HTR-8/SVneo (cell line): ENCODE data around the gene CSMD2.

Experiments
- DNase-seq: peaks from one replicate; pipeline ENCODE4 v3.0.0; 2011; ENCODE audit warnings: low spot score, mixed read lengths; ENCODE audit not compliant: insufficient read length
- FAIRE-seq: peaks from 2 replicates; lab custom pipeline; 2011; peaks lifted over from hg19 to GRCh38; lab: Jason Lieb, UNC

The CSMD2 gene

DNA sequence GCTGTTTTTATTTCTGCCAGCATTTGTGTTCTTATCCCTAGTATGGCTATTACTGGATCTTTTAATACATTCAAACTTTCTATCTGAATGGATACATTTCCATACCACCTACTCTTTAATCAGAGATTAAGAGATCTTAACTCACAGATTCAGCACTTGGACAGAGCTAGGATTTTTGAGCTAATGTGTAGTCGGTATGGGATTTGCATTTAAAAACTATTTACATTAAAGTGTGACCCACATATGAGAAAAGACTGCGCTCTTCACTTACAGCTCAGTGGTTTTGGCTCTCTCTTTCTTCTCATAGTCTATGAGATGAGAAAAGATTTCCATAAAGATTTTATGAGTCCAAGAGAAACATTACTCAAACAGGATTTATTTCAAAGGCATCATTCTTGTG, 284.7 kb downstream of the CSMD2 start:
- FAIRE-seq, result no peak
- no peak for DNase-seq

GRCh38 chr1:33878392-33878791, 286.6 kb downstream of the CSMD2 start:
- DNase-seq, result no peak
- FAIRE-seq, result no peak

- no peak for DNase-seq
- FAIRE-seq, result no peak
These were observed 287.9 kb downstream of the CSMD2 start for GRCh38 chr1:33876970-33877650.

- DNase-seq (no peak), FAIRE-seq (no peak)
These were observed 289.2 kb downstream of the CSMD2 start for GRCh38 chr1:33875862-33876261.

GRCh38 chr1:33874636-33875035, 290.4 kb downstream of the CSMD2 start:
- no peak for FAIRE-seq
- DNase-seq, result no peak

DNA sequence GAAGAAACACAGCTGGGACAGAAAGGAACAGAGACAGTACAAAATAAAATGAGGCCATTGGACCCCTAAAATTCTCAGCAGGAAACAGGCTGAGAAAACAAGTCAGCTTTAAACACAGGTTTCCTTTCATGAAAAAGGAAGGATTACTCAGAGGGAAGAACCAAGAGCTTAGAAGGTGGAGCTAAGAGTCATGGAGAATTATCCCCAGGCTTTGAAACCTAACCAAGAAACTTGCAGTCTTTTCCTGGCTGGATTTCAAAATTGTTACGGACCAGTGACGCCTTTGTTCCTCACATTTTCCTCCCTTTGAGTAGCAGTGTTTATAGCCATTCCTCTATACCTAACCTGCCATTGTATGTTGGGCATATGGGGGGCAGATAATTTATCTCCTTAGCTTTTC, 292.3 kb downstream of the CSMD2 start:
- DNase-seq (no peak), FAIRE-seq (no peak)

GRCh38 chr1:33872275-33872674, 292.8 kb downstream of the CSMD2 start:
- DNase-seq, result no peak
- no peak for FAIRE-seq

GRCh38 chr1:33867684-33868083, 297.3 kb downstream of the CSMD2 start:
- FAIRE-seq (no peak), DNase-seq (no peak)

DNA sequence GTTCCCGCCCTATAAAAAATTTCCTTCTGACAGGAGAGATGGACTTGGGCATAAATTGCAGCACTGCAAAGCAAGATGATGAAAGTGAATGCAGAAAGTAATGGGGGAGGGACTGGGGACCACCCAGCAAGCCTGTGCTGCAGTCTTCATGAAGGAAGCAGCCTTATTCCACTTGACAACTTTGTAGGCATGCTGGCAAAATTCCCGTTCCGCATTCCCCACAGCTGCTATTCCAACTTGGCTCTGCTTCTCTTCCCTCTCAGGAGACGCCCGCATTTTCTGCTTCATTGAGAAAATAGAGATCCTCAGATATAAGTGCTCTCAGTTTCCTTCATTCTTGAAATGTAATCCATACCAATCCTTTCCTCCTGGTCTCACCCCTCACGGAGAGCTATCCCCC, 298.7 kb downstream of the CSMD2 start:
- DNase-seq, result no peak
- FAIRE-seq, result no peak

DNA sequence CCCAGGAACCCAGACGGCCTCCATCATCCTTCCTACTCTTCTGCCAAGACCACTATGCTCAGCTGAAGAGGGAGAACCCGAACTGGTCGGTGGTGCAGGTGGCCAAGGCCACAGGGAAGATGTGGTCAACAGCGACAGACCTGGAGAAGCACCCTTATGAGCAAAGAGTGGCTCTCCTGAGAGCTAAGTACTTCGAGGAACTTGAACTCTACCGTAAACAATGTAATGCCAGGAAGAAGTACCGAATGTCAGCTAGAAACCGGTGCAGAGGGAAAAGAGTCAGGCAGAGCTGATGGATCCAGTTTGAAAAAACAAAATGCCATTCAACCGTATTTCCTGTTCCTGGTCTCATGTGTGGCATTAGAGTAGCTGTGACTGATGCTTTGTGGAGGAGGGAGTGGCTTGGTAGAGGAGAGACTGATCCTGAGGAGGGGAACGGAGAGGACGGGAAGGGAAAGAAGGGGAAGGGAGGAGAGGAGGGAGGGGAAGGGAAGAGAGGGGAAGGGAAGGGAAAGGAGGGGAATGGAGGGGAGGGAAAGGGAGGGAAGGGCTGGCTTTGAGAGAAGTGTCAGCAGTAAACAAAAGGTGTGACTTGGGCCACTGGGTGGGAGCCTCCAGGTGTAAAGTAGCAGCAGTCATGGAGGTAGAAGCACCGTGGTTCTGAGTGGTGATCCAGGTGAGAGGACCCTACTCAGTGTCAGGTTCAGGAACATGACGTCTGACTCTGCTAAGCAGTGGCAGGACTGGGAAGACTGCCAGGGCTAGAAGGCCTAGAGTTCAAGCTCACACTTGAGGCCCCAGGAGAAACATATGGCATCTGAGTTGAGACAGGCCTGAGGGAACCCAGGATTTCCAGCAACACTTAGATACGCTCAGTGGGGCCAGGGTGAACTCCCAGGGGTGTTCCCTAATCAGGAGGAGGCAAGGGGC, 300.3 kb downstream of the CSMD2 start:
- FAIRE-seq (no peak), DNase-seq (no peak)

- DNase-seq (no peak), FAIRE-seq (no peak)
These were observed 301.3 kb downstream of the CSMD2 start, which contains the start of gene HMGB4 for GRCh38 chr1:33863779-33864178. TSS of gene HMGB4 (plus strand) at chr1:33864079. CDS start at chr1:33864192, 113 bp downstream.

- no peak for DNase-seq
- no peak for FAIRE-seq
These were observed 304.4 kb downstream of the CSMD2 start for GRCh38 chr1:33860671-33861070.

DNA sequence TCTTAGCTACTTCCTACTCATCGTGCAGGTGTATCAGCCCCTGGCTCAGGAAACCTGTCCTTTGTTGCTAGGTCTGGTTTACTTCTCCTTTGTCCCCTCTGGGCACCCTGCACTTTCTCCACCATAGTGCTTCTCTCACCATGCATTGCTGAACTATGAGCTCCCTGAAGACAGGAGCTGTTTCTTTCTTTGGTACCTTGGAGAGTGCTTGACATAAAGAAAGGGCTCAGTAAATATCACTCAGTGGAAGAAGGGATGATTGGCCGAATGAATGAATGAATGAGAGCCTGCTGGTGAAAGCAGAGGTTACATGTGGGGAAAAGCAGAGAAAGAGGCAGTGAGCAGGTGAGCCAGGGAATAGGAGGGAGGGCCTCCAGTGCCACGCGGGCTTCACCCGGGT, 310.9 kb downstream of the CSMD2 start:
- FAIRE-seq (no peak), DNase-seq (no peak)

DNA sequence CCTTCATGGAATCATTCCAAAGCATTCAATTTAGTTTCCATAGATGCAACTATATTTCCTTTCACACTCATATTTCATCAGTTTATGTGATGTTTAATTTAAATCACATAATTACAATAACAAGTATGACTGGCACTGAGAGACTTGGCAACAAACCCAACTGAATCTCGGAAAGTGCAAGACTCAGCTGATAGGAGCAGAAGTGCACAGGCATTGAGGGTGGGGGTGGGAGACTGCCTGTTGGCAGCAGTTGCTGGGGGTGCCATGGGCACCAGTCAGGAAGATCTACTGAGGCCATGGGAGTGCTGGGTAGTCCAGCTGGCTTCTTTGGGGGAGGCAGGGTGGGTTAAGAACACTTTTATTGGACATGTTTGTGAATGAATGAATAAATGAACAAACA, 311.6 kb downstream of the CSMD2 start:
- no peak for FAIRE-seq
- DNase-seq, result no peak

GRCh38 chr1:33852711-33853110, 312.3 kb downstream of the CSMD2 start:
- FAIRE-seq (no peak), DNase-seq (no peak)

DNA sequence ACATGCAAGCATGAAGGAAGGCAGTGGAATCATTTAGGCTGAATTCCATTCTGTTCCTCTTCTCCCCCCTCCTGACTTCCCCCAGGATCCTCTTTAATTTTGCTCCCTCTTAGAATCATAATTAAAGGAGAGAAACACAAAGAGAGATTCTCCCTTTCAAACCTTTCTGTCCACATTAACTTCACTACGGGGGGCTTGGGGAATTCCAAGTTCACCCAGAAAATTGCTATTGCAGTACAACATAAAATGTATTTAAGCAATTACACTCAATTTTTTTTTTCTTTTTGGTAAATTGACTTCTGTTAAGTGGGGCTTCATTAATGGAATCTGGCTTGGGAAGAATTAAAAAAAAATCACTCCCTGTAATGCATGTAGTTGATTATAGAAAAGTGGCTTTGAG, 314.5 kb downstream of the CSMD2 start:
- FAIRE-seq, result no peak
- no peak for DNase-seq

DNA sequence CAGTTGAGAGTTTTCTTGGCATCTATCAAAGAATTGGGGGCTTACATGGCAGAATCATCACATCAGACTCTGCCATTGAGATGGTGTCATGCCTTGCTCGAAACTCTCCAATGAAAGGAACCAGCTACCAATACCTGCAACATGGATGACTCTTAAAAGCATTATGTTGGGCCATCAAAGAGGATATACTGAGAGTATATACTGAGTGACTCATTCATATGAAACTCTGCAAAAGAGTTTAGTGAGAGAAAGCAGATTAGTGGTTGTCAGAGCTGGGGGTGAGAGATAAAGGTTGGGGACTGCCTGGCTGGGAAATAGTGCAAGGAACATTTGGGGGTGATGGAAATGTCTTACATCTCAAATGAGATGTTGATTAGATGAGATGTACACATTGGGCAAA, 315.8 kb downstream of the CSMD2 start:
- DNase-seq, result no peak
- FAIRE-seq, result no peak

DNA sequence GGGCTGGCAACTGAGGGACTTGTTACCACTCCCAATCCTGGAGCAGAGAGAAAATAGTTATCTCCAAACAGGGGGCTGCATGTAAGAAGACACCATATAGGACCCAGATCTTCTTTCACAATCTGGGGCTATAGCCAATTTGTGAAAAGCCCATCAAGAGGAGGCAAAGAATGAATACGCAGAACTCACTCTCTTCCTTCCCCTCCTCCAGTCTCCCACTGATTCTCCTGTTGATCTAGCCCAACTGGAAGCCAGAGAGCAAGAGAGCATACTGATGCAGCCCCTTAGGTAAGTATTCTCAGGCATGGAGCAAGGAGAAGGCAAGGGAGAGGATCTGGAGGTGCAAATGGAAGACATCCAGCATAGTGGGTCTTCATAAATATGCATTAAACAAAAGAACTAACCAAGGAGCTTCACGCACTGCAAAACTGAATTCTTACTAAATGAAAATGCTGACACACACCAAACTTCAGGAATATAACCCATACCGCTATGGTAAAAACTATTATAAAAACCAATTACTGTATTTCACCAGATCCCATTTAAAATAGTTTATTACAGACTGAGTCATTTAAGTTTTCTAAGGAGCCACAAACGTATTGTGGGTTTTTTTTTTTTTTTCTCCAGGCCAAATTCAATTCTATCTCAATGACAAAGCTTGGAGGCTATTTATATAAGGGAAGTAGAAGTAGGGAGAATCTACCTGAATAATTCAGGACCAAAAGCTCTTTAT, 316.7 kb downstream of the CSMD2 start:
- FAIRE-seq (no peak), DNase-seq (no peak)

DNA sequence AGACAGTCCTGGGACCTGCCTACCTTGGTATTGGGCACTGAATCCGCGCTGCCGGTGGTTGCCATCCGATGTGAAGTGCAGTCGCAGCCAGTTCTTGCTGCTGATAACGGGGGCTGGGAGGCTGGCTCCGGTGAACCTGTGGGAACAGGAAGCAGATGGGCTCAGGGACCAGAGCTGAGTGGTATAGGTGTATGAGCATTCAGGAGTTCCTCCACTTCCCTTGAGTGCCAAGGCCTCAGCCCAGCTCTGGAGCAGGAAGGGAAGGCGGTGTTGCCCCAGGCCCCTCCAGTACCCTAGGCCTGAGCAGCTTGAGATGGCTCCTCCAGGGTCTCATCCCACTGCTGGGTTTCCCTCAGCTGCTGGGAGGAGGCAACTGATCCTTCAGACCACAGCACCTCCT, 318.2 kb downstream of the CSMD2 start:
- FAIRE-seq, result no peak

GRCh38 chr1:33844166-33844565, 320.9 kb downstream of the CSMD2 start:
- no peak for FAIRE-seq
- no peak for DNase-seq

More for the DNA sequence above, 318.2 kb downstream of the CSMD2 start:
- DNase-seq, result no peak

- DNase-seq, result no peak
- no peak for FAIRE-seq
These were observed 322.7 kb downstream of the CSMD2 start for GRCh38 chr1:33842348-33842747.
